Stimulated activated naive B cell treated with anti-CD40 and anti-IgM and Interleukin-4, amounts not matched to agents 10 μg/mL and 1 μg/mL and 100 μg/mL, for 72 hours (primary cell): ENCODE data around the gene SNCG.
"Not testable (repeated sequence)": the region's sequence is repeated elsewhere in the genome, so short reads cannot be mapped to it uniquely, and the experiment has no call there.

Source experiments
- ATAC-seq, 2 donors: fragments of 150-1000 bp; cut with Tn5 transposase; replicated peaks; 2 replicates each; pipeline ENCODE4 v1.10.0; 2021; ENCODE audit warnings: moderate library complexity in 1 of 2
- DNase-seq: peaks from one replicate; pipeline ENCODE4 v3.0.0; 2021
- H3K27ac Mint-ChIP-seq: one replicate; pipeline ENCODE4 v1.8.0; 2022; ENCODE audit warnings: mild to moderate bottlenecking, mixed read lengths
- H3K27me3 Mint-ChIP-seq, 2 donors: one replicate each; pipeline ENCODE4 v1.8.0; 2022; ENCODE audit warnings: mixed read lengths in 2 of 2
- H3K36me3 Mint-ChIP-seq, 2 donors: one replicate each; pipeline ENCODE4 v1.8.0; 2022; ENCODE audit warnings: mixed read lengths in 2 of 2, mild to moderate bottlenecking in 1 of 2
- H3K4me1 Mint-ChIP-seq, 2 donors: one replicate each; pipeline ENCODE4 v1.8.0; 2022; ENCODE audit warnings: mixed read lengths in 2 of 2, mild to moderate bottlenecking in 1 of 2
- H3K4me3 Mint-ChIP-seq, 2 donors: one replicate each; pipeline ENCODE4 v1.8.0; 2022; ENCODE audit warnings: mild to moderate bottlenecking in 2 of 2, mixed read lengths in 2 of 2, moderate library complexity in 1 of 2
- H3K9me3 Mint-ChIP-seq, 2 donors: one replicate each; pipeline ENCODE4 v1.8.0; 2022; ENCODE audit warnings: mixed read lengths in 2 of 2, mild to moderate bottlenecking in 1 of 2

Gene SNCG

GRCh38 chr10:86992929-86993328 is 34.5 kb downstream of the SNCG start:
- Mint-ChIP-seq H3K27me3 (peaks cover 16 to 28% of the 10 kb centered on the region in 2 donors), H3K9me3 (no peaks in the 10 kb centered on the region), H3K4me3 (no peak overlapping the region), H3K4me1 (no peaks in the 10 kb centered on the region), H3K36me3 (no peaks in the 10 kb centered on the region), H3K27ac (no peak overlapping the region)
- ATAC-seq (no peak), DNase-seq (no peak)

GRCh38 chr10:86999802-87000403 is 41.5 kb downstream of the SNCG start:
- DNase-seq, H3K9me3 Mint-ChIP-seq, H3K4me3 Mint-ChIP-seq, H3K27me3 Mint-ChIP-seq, H3K27ac Mint-ChIP-seq, H3K36me3 Mint-ChIP-seq, H3K4me1 Mint-ChIP-seq: not testable (repeated sequence)
- peak in 1 of 2 donors; percentile 42 for ATAC-seq

- Mint-ChIP-seq H3K4me3 (no peak overlapping the region), H3K9me3 (no peaks in the 10 kb centered on the region), H3K27me3 (no peaks in the 10 kb centered on the region), H3K27ac (no peak overlapping the region), H3K4me1 (no peaks in the 10 kb centered on the region), H3K36me3 (no peaks in the 10 kb centered on the region)
- ATAC-seq (no peak), DNase-seq (no peak)
Measured at GRCh38 chr10:87000491-87000890, 42.1 kb downstream of the SNCG start.

- not testable (repeated sequence) for H3K36me3 Mint-ChIP-seq, H3K4me3 Mint-ChIP-seq, DNase-seq, H3K9me3 Mint-ChIP-seq, H3K27me3 Mint-ChIP-seq, ATAC-seq, H3K27ac Mint-ChIP-seq, H3K4me1 Mint-ChIP-seq
Measured at GRCh38 chr10:87007124-87007523, 48.7 kb downstream of the SNCG start.

- H3K27ac Mint-ChIP-seq, H3K27me3 Mint-ChIP-seq, ATAC-seq, DNase-seq, H3K9me3 Mint-ChIP-seq, H3K4me3 Mint-ChIP-seq, H3K36me3 Mint-ChIP-seq, H3K4me1 Mint-ChIP-seq: not testable (repeated sequence)
Measured at GRCh38 chr10:87007674-87008073, 49.3 kb downstream of the SNCG start.

- not testable (repeated sequence) for H3K27me3 Mint-ChIP-seq, H3K36me3 Mint-ChIP-seq, ATAC-seq, H3K4me1 Mint-ChIP-seq, H3K4me3 Mint-ChIP-seq, H3K9me3 Mint-ChIP-seq, H3K27ac Mint-ChIP-seq, DNase-seq
Measured at GRCh38 chr10:87008303-87008702, 49.9 kb downstream of the SNCG start.

GRCh38 chr10:87009134-87009696 is 50.8 kb downstream of the SNCG start:
- H3K27ac Mint-ChIP-seq, DNase-seq, H3K4me3 Mint-ChIP-seq, H3K27me3 Mint-ChIP-seq, H3K4me1 Mint-ChIP-seq, H3K9me3 Mint-ChIP-seq, ATAC-seq, H3K36me3 Mint-ChIP-seq: not testable (repeated sequence)
